ENCODE results near the gene RPP40. TPM values are rescaled to one million over a fixed set of nuclear protein-coding genes. Genes with fewer than 3 reads are reported as not detected.

The RPP40 gene
- total RNA-seq, 4 donors from 2014 or later = 4.6 to 11.7 (median 9.0) TPM

GRCh38 chr6:4975506-4975905, 28.3 kb downstream of the RPP40 start:
- H3K4me1 ChIP-seq = peaks cover 5% of the 10 kb centered on the region
- TF ChIP-seq POLR2A (IDR thresholded peaks at IDR 0.05) (no peak), CTCF (IDR thresholded peaks at IDR 0.05) (no peak), POLR2AphosphoS5 (IDR thresholded peaks at IDR 0.05) (no peak)
- WGBS = 70% methylated on average over 3 of the region's 3 CpGs
- no peak for DNase-seq (ENCODE audit: low spot score in 2 of 2)
- no peaks in the 10 kb centered on the region for H3K36me3 ChIP-seq
- peaks cover 15% of the 10 kb centered on the region for H3K9me3 ChIP-seq
- no peak overlapping the region for H3K27ac ChIP-seq
- H3K4me3 ChIP-seq = no peak overlapping the region
- H3K27me3 ChIP-seq = no peaks in the 10 kb centered on the region

GRCh38 chr6:4974962-4975361, 28.9 kb downstream of the RPP40 start:
- 78% methylated on average over 8 of the region's 8 CpGs for WGBS
- H3K27me3 ChIP-seq = no peaks in the 10 kb centered on the region
- H3K27ac ChIP-seq = no peak overlapping the region
- peaks cover 5% of the 10 kb centered on the region for H3K4me1 ChIP-seq
- no peaks in the 10 kb centered on the region for H3K36me3 ChIP-seq
- TF ChIP-seq EP300 (IDR thresholded peaks at IDR 0.05) (no peak), POLR2AphosphoS5 (IDR thresholded peaks at IDR 0.05) (no peak), POLR2A (IDR thresholded peaks at IDR 0.05) (no peak)
- no peak overlapping the region for H3K4me3 ChIP-seq
- H3K9me3 ChIP-seq = peaks cover 15% of the 10 kb centered on the region
- DNase-seq (ENCODE audit: low spot score in 2 of 2) = no peak

- Histone ChIP-seq H3K4me3 (no peak overlapping the region), H3K4me1 (peaks cover 5% of the 10 kb centered on the region), H3K36me3 (no peaks in the 10 kb centered on the region), H3K27me3 (no peaks in the 10 kb centered on the region), H3K27ac (no peak overlapping the region), H3K9me3 (peaks cover 7% of the 10 kb centered on the region)
- TF ChIP-seq EP300 (IDR thresholded peaks at IDR 0.05) (no peak), CTCF (IDR thresholded peaks at IDR 0.05) (no peak), POLR2A (IDR thresholded peaks at IDR 0.05) (no peak), POLR2AphosphoS5 (IDR thresholded peaks at IDR 0.05) (no peak)
- 32% methylated on average over 10 of the region's 14 CpGs for WGBS
- DNase-seq (ENCODE audit: low spot score in 2 of 2) = no peak
Observed at GRCh38 chr6:4973982-4974745, 29.7 kb downstream of the RPP40 start.

- TF ChIP-seq POLR2A (IDR thresholded peaks at IDR 0.05) (no peak), CTCF (IDR thresholded peaks at IDR 0.05) (no peak), EP300 (IDR thresholded peaks at IDR 0.05) (no peak), POLR2AphosphoS5 (IDR thresholded peaks at IDR 0.05) (no peak)
- H3K27me3 ChIP-seq = no peaks in the 10 kb centered on the region
- 92% methylated on average over 13 of the region's 13 CpGs for WGBS
- peaks cover 5% of the 10 kb centered on the region for H3K4me1 ChIP-seq
- DNase-seq (ENCODE audit: low spot score in 2 of 2) = no peak
- H3K36me3 ChIP-seq = no peaks in the 10 kb centered on the region
- H3K9me3 ChIP-seq = peaks cover 6% of the 10 kb centered on the region
- no peak overlapping the region for H3K27ac ChIP-seq
- H3K4me3 ChIP-seq = no peak overlapping the region
Observed at GRCh38 chr6:4973415-4973814, 30.4 kb downstream of the RPP40 start.

- TF ChIP-seq EP300 (IDR thresholded peaks at IDR 0.05) = no peak
- no peak overlapping the region for H3K4me3 ChIP-seq
- peaks cover 5% of the 10 kb centered on the region for H3K4me1 ChIP-seq
- H3K9me3 ChIP-seq = no peaks in the 10 kb centered on the region
- no peaks in the 10 kb centered on the region for H3K36me3 ChIP-seq
- no peaks in the 10 kb centered on the region for H3K27me3 ChIP-seq
- DNase-seq (ENCODE audit: low spot score in 2 of 2) = no peak
- no peak overlapping the region for H3K27ac ChIP-seq
- 82% methylated on average over 10 of the region's 10 CpGs for WGBS
Observed at GRCh38 chr6:4972438-4972837, 31.4 kb downstream of the RPP40 start.

GRCh38 chr6:4971851-4972250, 32.0 kb downstream of the RPP40 start:
- Histone ChIP-seq H3K27me3 (no peaks in the 10 kb centered on the region), H3K4me1 (peaks cover 5% of the 10 kb centered on the region), H3K9me3 (no peaks in the 10 kb centered on the region), H3K4me3 (no peak overlapping the region), H3K27ac (no peak overlapping the region), H3K36me3 (no peaks in the 10 kb centered on the region)
- no peak for TF ChIP-seq POLR2A (IDR thresholded peaks at IDR 0.05)
- no peak for TF ChIP-seq POLR2AphosphoS5 (IDR thresholded peaks at IDR 0.05)
- TF ChIP-seq EP300 (IDR thresholded peaks at IDR 0.05) = no peak
- TF ChIP-seq CTCF (IDR thresholded peaks at IDR 0.05) = no peak
- 94% methylated on average over 7 of the region's 7 CpGs for WGBS
- no peak for DNase-seq (ENCODE audit: low spot score in 2 of 2)
